Psoas muscle (tissue), 8 donors: Measurements from ENCODE around the gene TBXT. TPM values are rescaled to one million over a fixed set of nuclear protein-coding genes. Genes with fewer than 3 reads are reported as not detected.
"Not testable (repeated sequence)": the region's sequence is repeated elsewhere in the genome, so short reads cannot be mapped to it uniquely, and the experiment has no call there.

ENCODE experiments used
- ATAC-seq, 4 donors: fragments of 200-7000 bp; cut with Tn5 transposase; one replicate each; pipeline ENCODE4 v1.9.1; 2020; ENCODE audit warnings: moderate library complexity in 3 of 4, mild to moderate bottlenecking in 2 of 4
- DNase-seq, 2 donors: peaks; one replicate each; pipeline ENCODE4 v3.0.0-alpha.2; 2020
- H3K27ac ChIP-seq: fragments of 200-600 bp; one replicate; pipeline ENCODE4 v1.8.0; 2022
- H3K27me3 ChIP-seq, 3 donors: fragments of 200-600 bp in 1 of 3; one replicate each; pipeline versions ENCODE4 v1.6.1 to v1.8.0; 2013 to 2022; ENCODE audit warnings: low read length in 2 of 3, mild to moderate bottlenecking in 2 of 3, moderate library complexity in 1 of 3; ENCODE audit not compliant: insufficient read depth in 3 of 3
- H3K36me3 ChIP-seq, 2 donors: fragments of 200-600 bp in 1 of 2; one replicate each; pipeline versions ENCODE4 v1.6.1 to v1.8.0; 2013 to 2022; ENCODE audit warnings: low read depth in 1 of 2, mild to moderate bottlenecking in 1 of 2, moderate library complexity in 1 of 2; ENCODE audit not compliant: insufficient read depth in 1 of 2
- H3K4me1 ChIP-seq: fragments of 200-600 bp; one replicate; pipeline ENCODE4 v1.8.0; 2022
- H3K4me3 ChIP-seq: fragments of 200-600 bp; one replicate; pipeline ENCODE4 v1.8.0; 2022; ENCODE audit warnings: mild to moderate bottlenecking
- H3K9me3 ChIP-seq: fragments of 200-600 bp; one replicate; pipeline ENCODE4 v1.8.0; 2022
- WGBS, 3 donors: extraction: QIAGEN DNeasy Blood & Tissue Kit; methylation state at CpG; one replicate each; pipeline versions ENCODE4 v1.1.6 to v1.1.7; 2013; 5-methylcytosine and 5-hydroxymethylcytosine counted together
- intact Hi-C, 2 donors: fragments of 100-400 bp; cut with DNase I; formaldehyde crosslinking; loops; one replicate each; pipeline versions ENCODE4 v1.11.0 to v1.14.2; 2022
- polyA plus RNA-seq, 3 donors: library from polyadenylated mRNA; stranded (reverse); fragments of 200-250 nt; gene quantifications; one replicate each; pipeline ENCODE4 v1.2.3, GENCODE V29; 2013
- total RNA-seq, 4 donors: library from RNA; stranded (reverse); fragmentation: NEBNext Ultra II Directional in 2 of 4; extraction: Animal tissue kit (Norgen Biotek cat#: 25700) in 2 of 4; gene quantifications; one replicate each; pipeline versions ENCODE4 v1.2.1 to v1.2.4, GENCODE V29; 2021 to 2023
- TF ChIP-seq, protein P1 (sequence below): fragments of 200-600 bp; IDR thresholded peaks from one replicate; pipeline ENCODE4 v1.8.0; 2022; ENCODE audit warnings: antibody characterized with exemption
- donor health status: healthy with polysubstance abuse.
- donor health status: DM: no; HTN: no; CAD: no; lungs with moderate emphysema.
- donor health status: Bipolar disorder and iron deficiency.
- donor health status: healthy.
- donor health status: DM: yes; HTN: yes; CAD: no.
- donor health status: DM: no; HTN: no; CAD: no.
- donor health status: DM: no; HTN: no; CAD: no.
- donor health status: DM: yes; HTN: yes; CAD: no.

The TBXT gene
- total and polyA plus RNA-seq, 7 donors, result not detected

DNA sequence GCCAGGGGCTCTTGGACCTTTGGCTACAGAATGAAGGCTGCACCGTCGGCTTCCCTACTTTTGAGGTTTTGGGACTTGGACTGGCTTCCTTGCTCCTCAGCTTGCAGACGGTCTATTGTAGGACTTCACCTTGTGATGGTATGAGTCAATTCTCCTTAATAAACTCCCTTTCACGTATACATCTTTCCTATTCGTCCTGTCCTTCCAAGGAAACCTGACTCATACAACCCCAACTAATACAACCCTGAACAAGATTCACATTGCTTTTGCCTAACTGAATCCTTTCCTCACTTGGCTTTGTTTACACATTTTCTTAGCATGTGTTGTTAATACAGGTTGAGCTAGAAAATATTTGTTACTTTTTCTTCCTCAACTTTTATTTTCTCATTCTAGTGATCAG is 21.9 kb downstream of the TBXT start:
- Histone ChIP-seq H3K9me3 (peaks cover 8% of the 10 kb centered on the region), H3K4me3 (no peak overlapping the region), H3K4me1 (no peaks in the 10 kb centered on the region), H3K27me3 (no peaks in the 10 kb centered on the region), H3K27ac (no peak overlapping the region), H3K36me3 (no peaks in the 10 kb centered on the region)
- DNase-seq (no peak), ATAC-seq (no peak)
- TF ChIP-seq, protein P1, sequence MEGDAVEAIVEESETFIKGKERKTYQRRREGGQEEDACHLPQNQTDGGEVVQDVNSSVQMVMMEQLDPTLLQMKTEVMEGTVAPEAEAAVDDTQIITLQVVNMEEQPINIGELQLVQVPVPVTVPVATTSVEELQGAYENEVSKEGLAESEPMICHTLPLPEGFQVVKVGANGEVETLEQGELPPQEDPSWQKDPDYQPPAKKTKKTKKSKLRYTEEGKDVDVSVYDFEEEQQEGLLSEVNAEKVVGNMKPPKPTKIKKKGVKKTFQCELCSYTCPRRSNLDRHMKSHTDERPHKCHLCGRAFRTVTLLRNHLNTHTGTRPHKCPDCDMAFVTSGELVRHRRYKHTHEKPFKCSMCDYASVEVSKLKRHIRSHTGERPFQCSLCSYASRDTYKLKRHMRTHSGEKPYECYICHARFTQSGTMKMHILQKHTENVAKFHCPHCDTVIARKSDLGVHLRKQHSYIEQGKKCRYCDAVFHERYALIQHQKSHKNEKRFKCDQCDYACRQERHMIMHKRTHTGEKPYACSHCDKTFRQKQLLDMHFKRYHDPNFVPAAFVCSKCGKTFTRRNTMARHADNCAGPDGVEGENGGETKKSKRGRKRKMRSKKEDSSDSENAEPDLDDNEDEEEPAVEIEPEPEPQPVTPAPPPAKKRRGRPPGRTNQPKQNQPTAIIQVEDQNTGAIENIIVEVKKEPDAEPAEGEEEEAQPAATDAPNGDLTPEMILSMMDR, result no peak
- intact Hi-C loops, result no loop called here
- WGBS, 3 donors, result 77 to 90% (median 81%) methylated on average over 5 of the region's 5 CpGs

DNA sequence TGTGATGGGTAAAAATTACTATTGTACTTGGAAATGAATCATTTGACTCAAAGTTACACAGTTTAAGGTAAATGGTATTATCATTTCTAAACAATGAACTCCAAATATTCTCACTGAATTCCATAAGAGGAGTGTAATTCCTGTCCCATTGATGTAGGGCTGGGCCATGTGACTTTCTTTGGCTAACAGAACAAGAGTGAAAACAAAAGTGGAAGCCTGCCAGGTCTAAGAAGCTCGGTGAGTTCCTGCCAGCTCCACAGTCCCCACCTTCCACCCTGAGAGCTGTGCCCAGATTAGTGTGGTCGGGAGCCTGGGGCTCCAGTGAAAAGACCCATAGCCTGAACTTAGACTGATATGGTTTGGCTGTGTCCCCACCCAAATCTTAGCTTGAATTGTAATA is 24.6 kb downstream of the TBXT start:
- no peaks in the 10 kb centered on the region for H3K27me3 ChIP-seq
- H3K4me3 ChIP-seq, result no peak overlapping the region
- H3K9me3 ChIP-seq, result no peaks in the 10 kb centered on the region
- WGBS, 3 donors, result 8 to 12% (median 11%) methylated on average over 2 of the region's 2 CpGs
- DNase-seq, result no peak
- H3K27ac ChIP-seq, result no peak overlapping the region
- no peaks in the 10 kb centered on the region for H3K36me3 ChIP-seq
- intact Hi-C loops, result no loop called here
- ATAC-seq, result no peak
- H3K4me1 ChIP-seq, result no peaks in the 10 kb centered on the region
- TF ChIP-seq, protein P1, result no peak

DNA sequence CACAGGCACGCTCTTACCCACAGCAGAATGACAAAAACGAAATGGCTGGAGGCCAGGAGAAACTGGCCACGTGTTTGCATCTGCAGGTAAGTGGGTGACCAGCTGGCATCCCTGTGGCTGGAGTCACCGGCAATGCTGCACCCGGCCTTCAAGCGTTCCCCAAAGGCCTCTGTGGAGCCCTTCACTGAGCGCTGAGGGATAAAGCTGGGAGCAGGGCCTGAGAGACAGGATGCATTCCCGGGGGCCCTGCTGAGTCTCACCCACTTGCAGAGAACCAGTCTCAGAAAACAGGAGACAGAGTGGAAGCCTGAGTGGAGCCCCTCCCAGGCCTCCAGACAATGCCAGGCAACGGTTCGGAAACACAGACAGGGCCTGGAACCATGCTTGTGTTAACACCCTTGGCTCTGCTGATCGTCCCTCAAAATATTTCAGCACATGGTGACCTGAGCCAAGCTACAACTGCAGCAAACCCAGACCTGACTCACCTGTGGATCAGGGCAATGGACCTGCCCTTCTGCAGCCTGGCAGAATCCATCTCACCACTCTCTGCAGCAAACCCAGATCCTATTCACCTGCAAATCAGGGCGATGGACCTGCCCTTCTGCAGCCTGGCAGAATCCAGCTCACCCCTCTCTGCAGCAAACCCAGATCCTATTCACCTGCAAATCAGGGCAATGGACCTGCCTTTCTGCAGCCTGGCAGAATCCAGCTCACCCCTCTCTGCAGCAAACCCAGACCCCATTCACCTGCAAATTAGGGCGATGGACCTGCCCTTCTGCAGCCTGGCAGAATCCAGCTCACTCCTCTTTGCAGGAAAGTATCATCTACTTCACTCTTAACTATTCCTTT is 39.8 kb downstream of the TBXT start:
- Histone ChIP-seq H3K4me3 (no peak overlapping the region), H3K4me1 (no peaks in the 10 kb centered on the region), H3K36me3 (no peaks in the 10 kb centered on the region), H3K27me3 (no peaks in the 10 kb centered on the region), H3K9me3 (no peaks in the 10 kb centered on the region), H3K27ac (no peak overlapping the region)
- WGBS, 3 donors, result 70 to 78% (median 72%) methylated on average over 13 of the region's 13 CpGs
- ATAC-seq (no peak), DNase-seq (no peak)
- TF ChIP-seq, protein P1, result no peak
- intact Hi-C loops, result no loop called here

DNA sequence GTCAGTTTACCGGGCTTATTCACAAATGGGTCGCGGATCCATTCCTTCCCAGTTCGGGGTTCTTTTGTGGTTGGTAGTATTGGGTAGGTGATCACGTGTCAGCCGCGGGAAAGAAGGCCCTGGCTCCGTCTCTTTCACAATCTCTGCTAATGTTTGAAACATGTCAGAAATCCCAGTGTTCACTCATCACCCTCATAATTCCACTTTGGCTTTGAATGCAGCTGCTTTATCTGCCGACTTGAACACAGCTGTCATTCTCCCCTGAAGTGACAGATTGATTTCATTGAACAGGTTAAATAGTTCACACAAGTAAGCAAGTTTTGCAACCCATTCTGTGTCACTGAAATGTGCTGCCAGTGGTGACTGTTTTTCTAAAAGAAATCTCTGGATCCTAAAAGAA is 44.5 kb downstream of the TBXT start:
- H3K4me1 ChIP-seq, H3K4me3 ChIP-seq, H3K9me3 ChIP-seq, intact Hi-C loops, H3K27ac ChIP-seq, H3K27me3 ChIP-seq, ATAC-seq, H3K36me3 ChIP-seq, DNase-seq: not testable (repeated sequence)
- 46 to 68% (median 56%) methylated on average over 9 of the region's 9 CpGs for WGBS, 3 donors

DNA sequence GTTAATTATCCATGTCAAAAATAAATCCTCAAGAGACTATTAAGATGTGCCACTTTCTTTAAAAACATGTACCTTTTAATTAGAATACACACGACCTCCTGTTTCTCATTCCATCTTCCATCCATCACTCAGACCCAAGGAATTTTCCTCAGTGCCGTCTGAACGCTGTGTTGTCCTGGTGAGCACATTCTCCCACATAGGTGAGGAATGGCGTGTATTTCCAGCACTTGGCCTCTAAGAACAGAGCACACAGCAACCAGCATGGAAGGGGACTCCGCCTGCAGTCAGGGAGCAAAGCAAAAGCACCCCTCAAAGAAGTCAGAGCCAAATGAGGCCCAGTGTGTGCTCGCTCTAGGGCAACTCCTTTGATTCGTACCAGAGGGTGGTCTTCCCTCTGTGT is 45.9 kb downstream of the TBXT start:
- TF ChIP-seq, protein P1, result no peak
- H3K4me3 ChIP-seq, result no peak overlapping the region
- no peak overlapping the region for H3K27ac ChIP-seq
- no peaks in the 10 kb centered on the region for H3K36me3 ChIP-seq
- intact Hi-C loops, result no loop called here
- ATAC-seq (no peak), DNase-seq (no peak)
- no peaks in the 10 kb centered on the region for H3K27me3 ChIP-seq
- H3K9me3 ChIP-seq, result no peaks in the 10 kb centered on the region
- no peaks in the 10 kb centered on the region for H3K4me1 ChIP-seq
- 65 to 78% (median 77%) methylated on average over 7 of the region's 7 CpGs for WGBS, 3 donors
